PFSK-1 (cell line): ENCODE data around the gene PPP3CA.

Experiments
- FOXP2 ChIP-seq: optimal IDR thresholded peaks from 2 replicates; pipeline ENCODE3; 2011; ENCODE audit warnings: borderline replicate concordance, control low read depth, inconsistent platforms; ENCODE audit not compliant: insufficient read depth; ENCODE audit errors: extremely low read length, extremely low read depth
- POLR2AphosphoS5 ChIP-seq: IDR thresholded peaks from 2 replicates; pipeline ENCODE4 v1.6.1; 2012; ENCODE audit warnings: low read depth, mild to moderate bottlenecking, control low read depth, low read length, moderate library complexity
- SIN3A ChIP-seq: IDR thresholded peaks from 2 replicates; pipeline ENCODE4 v1.6.1; 2012; ENCODE audit warnings: mild to moderate bottlenecking, low read length, moderate library complexity, borderline replicate concordance; ENCODE audit not compliant: insufficient read depth
- TAF1 ChIP-seq: IDR thresholded peaks from 2 replicates; pipeline ENCODE4 v1.6.1; 2012; ENCODE audit warnings: low read length, control low read depth, borderline replicate concordance; ENCODE audit not compliant: insufficient read depth
- TF ChIP-seq, protein P1 (sequence below), 2 experiments: IDR thresholded peaks; 2 replicates each; pipeline versions ENCODE4 v1.6.1 to v1.8.0; 2011 to 2012; ENCODE audit warnings: low read depth in 2 of 2, low read length in 2 of 2, control low read depth in 1 of 2, inconsistent platforms in 1 of 2, mild to moderate bottlenecking in 1 of 2, moderate library complexity in 1 of 2; ENCODE audit not compliant: insufficient read depth in 1 of 2

- TF ChIP-seq SIN3A (no peak), TAF1 (no peak), FOXP2 (no peak), POLR2AphosphoS5 (no peak)
- TF ChIP-seq, protein P1, sequence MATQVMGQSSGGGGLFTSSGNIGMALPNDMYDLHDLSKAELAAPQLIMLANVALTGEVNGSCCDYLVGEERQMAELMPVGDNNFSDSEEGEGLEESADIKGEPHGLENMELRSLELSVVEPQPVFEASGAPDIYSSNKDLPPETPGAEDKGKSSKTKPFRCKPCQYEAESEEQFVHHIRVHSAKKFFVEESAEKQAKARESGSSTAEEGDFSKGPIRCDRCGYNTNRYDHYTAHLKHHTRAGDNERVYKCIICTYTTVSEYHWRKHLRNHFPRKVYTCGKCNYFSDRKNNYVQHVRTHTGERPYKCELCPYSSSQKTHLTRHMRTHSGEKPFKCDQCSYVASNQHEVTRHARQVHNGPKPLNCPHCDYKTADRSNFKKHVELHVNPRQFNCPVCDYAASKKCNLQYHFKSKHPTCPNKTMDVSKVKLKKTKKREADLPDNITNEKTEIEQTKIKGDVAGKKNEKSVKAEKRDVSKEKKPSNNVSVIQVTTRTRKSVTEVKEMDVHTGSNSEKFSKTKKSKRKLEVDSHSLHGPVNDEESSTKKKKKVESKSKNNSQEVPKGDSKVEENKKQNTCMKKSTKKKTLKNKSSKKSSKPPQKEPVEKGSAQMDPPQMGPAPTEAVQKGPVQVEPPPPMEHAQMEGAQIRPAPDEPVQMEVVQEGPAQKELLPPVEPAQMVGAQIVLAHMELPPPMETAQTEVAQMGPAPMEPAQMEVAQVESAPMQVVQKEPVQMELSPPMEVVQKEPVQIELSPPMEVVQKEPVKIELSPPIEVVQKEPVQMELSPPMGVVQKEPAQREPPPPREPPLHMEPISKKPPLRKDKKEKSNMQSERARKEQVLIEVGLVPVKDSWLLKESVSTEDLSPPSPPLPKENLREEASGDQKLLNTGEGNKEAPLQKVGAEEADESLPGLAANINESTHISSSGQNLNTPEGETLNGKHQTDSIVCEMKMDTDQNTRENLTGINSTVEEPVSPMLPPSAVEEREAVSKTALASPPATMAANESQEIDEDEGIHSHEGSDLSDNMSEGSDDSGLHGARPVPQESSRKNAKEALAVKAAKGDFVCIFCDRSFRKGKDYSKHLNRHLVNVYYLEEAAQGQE (IDR thresholded peaks at IDR 0.05; ENCODE audit: insufficient read depth in 1 of 2, low read depth in 2 of 2, low read length in 2 of 2), result no peak
Observed at GRCh38 chr4:101337688-101338087, 9.6 kb downstream of the PPP3CA start.
